K562 (cell line): ENCODE results near the gene BTG2. TPM values are rescaled to one million over a fixed set of nuclear protein-coding genes. Genes with fewer than 3 reads are reported as not detected.
A peak's percentile ranks its signal among the peaks of the same experiment; 100 is the strongest.

Source experiments
- ARHGAP35 ChIP-seq: fragments of 450-650 bp; IDR thresholded peaks from 2 replicates; pipeline ENCODE4 v1.6.1; 2018; ENCODE audit not compliant: partially characterized antibody
- CHCHD3 ChIP-seq: fragments of 250-450 bp; sonication (Bioruptor Pico); IDR thresholded peaks from 2 replicates; pipeline ENCODE4 v2.1.2; 2022; ENCODE audit warnings: mild to moderate bottlenecking
- MAZ ChIP-seq, 2 experiments: fragments of 450-650 bp in 1 of 2; sonication (generic) in 1 of 2; formaldehyde crosslinking; IDR thresholded peaks in 1 of 2; conservative IDR thresholded peaks in 1 of 2; 2 replicates each; pipeline versions ENCODE4 v1.4.0 to v1.5.0; 2020; ENCODE audit warnings: mild to moderate bottlenecking in 1 of 2, missing genetic modification reagents in 1 of 2
- NFE2L1 ChIP-seq: fragments of 450-650 bp; IDR thresholded peaks from 2 replicates; pipeline ENCODE4 v1.6.1; 2016; ENCODE audit warnings: missing genetic modification characterization, low read depth, mild to moderate bottlenecking, missing compliant biosample characterization, moderate library complexity, borderline replicate concordance
- NFIC ChIP-seq: fragments of 450-650 bp; IDR thresholded peaks from 2 replicates; pipeline ENCODE4 v1.6.1; 2017; ENCODE audit warnings: mild to moderate bottlenecking, inconsistent platforms
- RAD21 ChIP-seq, 2 experiments: fragments of 250-450 bp in 1 of 2; fragments of 450-650 bp in 1 of 2; sonication (Bioruptor Pico) in 1 of 2; formaldehyde crosslinking in 1 of 2; IDR thresholded peaks in 1 of 2; conservative IDR thresholded peaks in 1 of 2; 2 replicates each; pipeline versions ENCODE4 v1.4.0 to v1.8.0; 2020 to 2022; ENCODE audit warnings: mild to moderate bottlenecking in 2 of 2, moderate library complexity in 1 of 2
- RBM39 ChIP-seq: fragments of 200-400 bp; formaldehyde crosslinking; optimal IDR thresholded peaks from 2 replicates; pipeline ENCODE3; 2018; ENCODE audit warnings: low read depth, low read length
- TCF15 ChIP-seq: fragments of 250-450 bp; sonication (Bioruptor Pico); IDR thresholded peaks from 2 replicates; pipeline ENCODE4 v1.8.0; 2022; ENCODE audit warnings: moderate library complexity, mild to moderate bottlenecking, inconsistent platforms
- ZBTB2 ChIP-seq: fragments of 450-650 bp; IDR thresholded peaks from 2 replicates; pipeline ENCODE4 v1.6.1; 2016; ENCODE audit warnings: antibody characterized with exemption
- ZBTB9 ChIP-seq: fragments of 450-650 bp; formaldehyde crosslinking; IDR thresholded peaks from 2 replicates; pipeline ENCODE4 v1.4.0; 2020; ENCODE audit warnings: mild to moderate bottlenecking, moderate library complexity
- ZFP36 ChIP-seq: fragments of 150-350 bp; IDR thresholded peaks from 2 replicates; pipeline ENCODE4 v1.6.1; 2018; ENCODE audit warnings: low read length, low read depth; ENCODE audit not compliant: partially characterized antibody
- ZNF140 ChIP-seq: fragments of 250-450 bp; sonication (Bioruptor Pico); IDR thresholded peaks from 2 replicates; pipeline ENCODE4 v1.8.0; 2021; ENCODE audit warnings: moderate library complexity, mild to moderate bottlenecking, inconsistent platforms
- ZNF277 ChIP-seq: fragments of 250-450 bp; sonication (Bioruptor Pico); IDR thresholded peaks from 2 replicates; pipeline ENCODE4 v1.8.0; 2022; ENCODE audit warnings: inconsistent platforms, mild to moderate bottlenecking, moderate library complexity, borderline replicate concordance
- ZNF511 ChIP-seq: sonication (generic); formaldehyde crosslinking; IDR thresholded peaks from 2 replicates; pipeline ENCODE4 v1.8.0; 2022; ENCODE audit warnings: mild to moderate bottlenecking, missing genetic modification reagents
- ZNF609 ChIP-seq: sonication (generic); formaldehyde crosslinking; IDR thresholded peaks from 2 replicates; pipeline ENCODE4 v1.8.1; 2023; ENCODE audit warnings: missing genetic modification reagents, mild to moderate bottlenecking, borderline replicate concordance
- polyA plus RNA-seq, 8 experiments: library from polyadenylated mRNA; depleted of rRNA in 4 of 8; stranded (reverse) in 5 of 8; unstranded in 3 of 8; fragments of >200 nt; fragmentation: Nextera tagmentation in 2 of 8; fragmentation: Illumina TruSeq in 1 of 8; extraction: Ambion mirVana in 2 of 8; extraction: Trizol in 1 of 8; gene quantifications; 2 replicates each; pipeline versions ENCODE4 v1.2.1 to v1.2.3, GENCODE V29; 2011 to 2014; ENCODE audit warnings: inconsistent platforms in 1 of 8, missing spikeins in 1 of 8
- total RNA-seq, 7 experiments: library from RNA; depleted of rRNA in 6 of 7; stranded (reverse); fragments of >200 nt in 6 of 7; fragmentation: Illumina TruSeq in 2 of 7; extraction: Trizol in 2 of 7; gene quantifications; 2 replicates each; pipeline versions ENCODE4 v1.2.1 to v1.2.3, GENCODE V29; 2011 to 2021; ENCODE audit warnings: low replicate concordance in 1 of 7

The BTG2 gene
- total and polyA plus RNA-seq, 9 of the 15 experiments (the other 6 are each of a cell fraction or from before 2014, with no cell fraction given), result 2.3 to 41.9 (median 8.7) TPM

GRCh38 chr1:203306089-203306964, 1.0 kb downstream of the BTG2 start (continued):
- TF ChIP-seq TCF15 (CRISPR knock-in tag), result 0 out of 2 replicates have a peak, but pooled peaks have one; percentile 20
- TF ChIP-seq ZBTB9, result no peak
- peak; percentile 61 to 64; a peak in 3 of 4 replicates for TF ChIP-seq MAZ (CRISPR knock-in tag; conservative IDR thresholded peaks at IDR 0.05 in 1 of 2, IDR thresholded peaks at IDR 0.05 in 1 of 2)
- TF ChIP-seq ZBTB2, result 0 out of 2 replicates have a peak, but pooled peaks have one; percentile 39
- no peak for TF ChIP-seq ZNF609 (CRISPR knock-in tag)
- TF ChIP-seq ARHGAP35, result peak; percentile 77
- TF ChIP-seq RBM39, result peak; percentile 59
- peak; percentile 19 to 44; a peak in 3 of 4 replicates for TF ChIP-seq RAD21 (CRISPR knock-in tag; conservative IDR thresholded peaks at IDR 0.05 in 1 of 2, IDR thresholded peaks at IDR 0.05 in 1 of 2)
- TF ChIP-seq ZNF140 (CRISPR knock-in tag), result no peak
- TF ChIP-seq NFE2L1, result no peak
- no peak for TF ChIP-seq CHCHD3
- 0 out of 2 replicates have a peak, but pooled peaks have one; percentile 22 for TF ChIP-seq ZNF511 (CRISPR knock-in tag)
- TF ChIP-seq ZFP36, result peak; percentile 26
- no peak for TF ChIP-seq ZNF277 (CRISPR knock-in tag)
- TF ChIP-seq NFIC, result peak; percentile 88
